ENCODE measurements around the gene ARHGEF37. TPM values are rescaled to one million over a fixed set of nuclear protein-coding genes. Genes with fewer than 3 reads are reported as not detected.
"Not testable (repeated sequence)": the region's sequence is repeated elsewhere in the genome, so short reads cannot be mapped to it uniquely, and the experiment has no call there.

Gene ARHGEF37
- total RNA-seq, 1 experiment from 2014 or later: 0.42 TPM

DNA sequence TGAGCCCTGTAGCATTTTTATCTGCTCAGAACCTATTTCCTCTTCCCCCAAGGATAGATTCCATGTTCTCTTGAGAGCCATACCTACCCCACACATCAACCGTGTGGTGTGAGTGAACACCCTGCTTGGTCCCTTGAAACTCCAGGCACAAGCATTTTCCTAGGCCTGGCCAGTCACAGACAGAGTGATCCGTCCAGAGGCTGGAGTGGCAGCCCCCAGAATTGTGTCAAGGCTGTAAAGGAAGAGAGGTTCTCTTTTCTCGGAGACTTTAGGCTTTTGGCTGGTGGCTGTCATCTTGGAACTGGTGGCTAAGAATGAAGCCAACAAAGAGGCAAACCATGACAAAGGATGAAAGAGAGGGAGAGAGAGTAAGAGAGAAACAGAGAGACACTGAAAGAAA, 66.0 kb downstream of the ARHGEF37 start:
- Histone ChIP-seq H4K91ac (ENCODE audit: insufficient read length, low read depth, low read length) (no peak overlapping the region), H4K8ac (replicated peaks; ENCODE audit: insufficient read length, low read depth, low read length) (no peak overlapping the region), H3K56ac (ENCODE audit: insufficient read length, low read depth, low read length) (no peak overlapping the region), H2BK120ac (ENCODE audit: low read depth, low read length, poor library complexity, severe bottlenecking) (no peak overlapping the region), H2BK12ac (ENCODE audit: insufficient read length, low read depth, low read length) (no peak overlapping the region), H3K79me2 (ENCODE audit: insufficient read depth, low read length) (no peaks in the 10 kb centered on the region), H3T11ph (ENCODE audit: low read length) (no peak overlapping the region), H3K23me2 (ENCODE audit: insufficient read length, low read depth, low read length, poor library complexity, severe bottlenecking) (no peaks in the 10 kb centered on the region), H3K23ac (ENCODE audit: insufficient read length, low read depth, low read length) (no peak overlapping the region), H3K14ac (ENCODE audit: insufficient read depth, low read length) (no peak overlapping the region), H4K5ac (ENCODE audit: insufficient read length, low read depth, low read length) (no peak overlapping the region), H2BK5ac (ENCODE audit: insufficient read length, low read length) (no peak overlapping the region), H3K9me3 (ENCODE audit: control insufficient read depth, low read depth, low read length) (no peaks in the 10 kb centered on the region), H3K27me3 (ENCODE audit: insufficient read depth, low read length) (no peaks in the 10 kb centered on the region), H3K27ac (ENCODE audit: insufficient read length, low read depth, low read length) (no peak overlapping the region), H3K18ac (ENCODE audit: insufficient read length, low read depth, low read length) (no peak overlapping the region), H2AFZ (ENCODE audit: low read length) (no peak overlapping the region), H4K20me1 (ENCODE audit: control insufficient read depth, insufficient read depth, insufficient read length) (no peaks in the 10 kb centered on the region), H2AK5ac (ENCODE audit: insufficient read length, low read length) (no peak overlapping the region), H3K4ac (ENCODE audit: low read depth, low read length) (no peak overlapping the region), H2BK20ac (ENCODE audit: low read depth, low read length, poor library complexity, severe bottlenecking) (no peak overlapping the region), H3K4me1 (ENCODE audit: insufficient read depth, low read length) (0 out of 2 replicates have a peak, but pooled peaks cover 2% of the 10 kb centered on the region), H3K4me2 (ENCODE audit: insufficient read depth, insufficient read length, low read length) (no peak overlapping the region), H3K9ac (ENCODE audit: extremely low read depth, insufficient read length, low read length) (no peak overlapping the region), H2BK15ac (ENCODE audit: low read depth, low read length) (no peak overlapping the region), H3K79me1 (ENCODE audit: insufficient read depth, low read depth, low read length, poor library complexity, severe bottlenecking) (no peaks in the 10 kb centered on the region)
- Mint-ChIP-seq H3K36me3 (ENCODE audit: insufficient read depth in 1 of 3, low read depth in 3 of 3) (no peaks in the 10 kb centered on the region), H3K27ac (no peak overlapping the region), H3K4me1 (peaks cover 6% of the 10 kb centered on the region in 2 experiments), H3K27me3 (ENCODE audit: low read depth) (peaks cover 3% of the 10 kb centered on the region), H3K4me3 (no peak overlapping the region), H3K9me3 (no peaks in the 10 kb centered on the region)
- TF ChIP-seq, protein P1, sequence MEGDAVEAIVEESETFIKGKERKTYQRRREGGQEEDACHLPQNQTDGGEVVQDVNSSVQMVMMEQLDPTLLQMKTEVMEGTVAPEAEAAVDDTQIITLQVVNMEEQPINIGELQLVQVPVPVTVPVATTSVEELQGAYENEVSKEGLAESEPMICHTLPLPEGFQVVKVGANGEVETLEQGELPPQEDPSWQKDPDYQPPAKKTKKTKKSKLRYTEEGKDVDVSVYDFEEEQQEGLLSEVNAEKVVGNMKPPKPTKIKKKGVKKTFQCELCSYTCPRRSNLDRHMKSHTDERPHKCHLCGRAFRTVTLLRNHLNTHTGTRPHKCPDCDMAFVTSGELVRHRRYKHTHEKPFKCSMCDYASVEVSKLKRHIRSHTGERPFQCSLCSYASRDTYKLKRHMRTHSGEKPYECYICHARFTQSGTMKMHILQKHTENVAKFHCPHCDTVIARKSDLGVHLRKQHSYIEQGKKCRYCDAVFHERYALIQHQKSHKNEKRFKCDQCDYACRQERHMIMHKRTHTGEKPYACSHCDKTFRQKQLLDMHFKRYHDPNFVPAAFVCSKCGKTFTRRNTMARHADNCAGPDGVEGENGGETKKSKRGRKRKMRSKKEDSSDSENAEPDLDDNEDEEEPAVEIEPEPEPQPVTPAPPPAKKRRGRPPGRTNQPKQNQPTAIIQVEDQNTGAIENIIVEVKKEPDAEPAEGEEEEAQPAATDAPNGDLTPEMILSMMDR (conservative IDR thresholded peaks at IDR 0.05): no peak
- DNase-seq: no peak
- no CpG with 5 or more reads among the region's 3 CpGs for WGBS (ENCODE audit: extremely low coverage, insufficient read length, low lambda C conversion rate)

DNA sequence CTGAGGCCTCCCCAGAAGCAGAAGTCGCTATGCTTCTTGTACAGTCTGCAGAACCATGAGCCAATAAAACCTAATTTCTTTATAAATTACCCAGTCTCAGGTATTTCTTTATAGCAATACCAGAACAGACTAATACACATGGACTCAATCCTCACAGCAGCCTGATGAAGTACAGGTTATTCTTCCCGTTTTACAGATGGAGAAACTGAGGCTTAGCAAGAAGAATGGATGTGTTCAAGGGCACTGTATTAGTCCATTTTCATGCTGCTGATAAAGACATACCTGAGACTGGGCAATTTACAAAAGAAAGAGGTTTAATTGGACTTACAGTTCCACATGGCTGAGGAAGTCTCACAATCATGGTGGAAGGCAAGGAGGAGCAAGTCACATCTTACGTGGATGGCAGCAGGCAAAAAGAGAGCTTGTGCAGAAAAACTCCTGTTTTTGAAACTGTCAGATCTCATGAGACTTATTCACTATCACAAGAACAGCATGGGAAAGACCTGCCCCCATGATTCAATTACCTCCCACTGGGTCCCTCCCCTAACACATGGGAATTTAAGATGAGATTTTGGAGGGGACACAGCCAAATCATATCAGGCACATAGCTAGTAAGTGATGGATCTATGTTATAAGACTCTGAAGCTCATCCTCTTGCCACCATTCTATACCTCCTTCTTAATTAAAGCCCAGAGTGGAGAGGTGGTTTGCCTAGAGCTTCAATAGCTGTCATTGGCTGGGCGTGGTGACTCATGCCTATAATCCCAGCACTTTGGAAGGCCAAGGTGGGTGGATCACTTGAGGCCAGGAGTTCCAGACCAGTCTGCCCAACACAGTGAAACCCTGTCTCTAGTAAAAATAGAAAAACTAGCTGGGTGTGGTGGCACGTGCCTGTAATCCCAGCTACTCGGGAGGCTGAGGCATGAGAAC, 67.4 kb downstream of the ARHGEF37 start:
- not testable (repeated sequence) for H3K27me3 Mint-ChIP-seq (ENCODE audit: low read depth); H3K4me2 ChIP-seq (ENCODE audit: insufficient read depth, insufficient read length, low read length); H2BK12ac ChIP-seq (ENCODE audit: insufficient read length, low read depth, low read length)

More for the DNA sequence above, 67.4 kb downstream of the ARHGEF37 start:
- not testable (repeated sequence) for H3K27ac ChIP-seq (ENCODE audit: insufficient read length, low read depth, low read length); H3K23ac ChIP-seq (ENCODE audit: insufficient read length, low read depth, low read length); H3K14ac ChIP-seq (ENCODE audit: insufficient read depth, low read length); H2BK20ac ChIP-seq (ENCODE audit: low read depth, low read length, poor library complexity, severe bottlenecking); H2AK5ac ChIP-seq (ENCODE audit: insufficient read length, low read length); H3K56ac ChIP-seq (ENCODE audit: insufficient read length, low read depth, low read length); H4K8ac ChIP-seq (replicated peaks; ENCODE audit: insufficient read length, low read depth, low read length); H4K20me1 ChIP-seq (ENCODE audit: control insufficient read depth, insufficient read depth, insufficient read length); H2AFZ ChIP-seq (ENCODE audit: low read length); H3K4ac ChIP-seq (ENCODE audit: low read depth, low read length); H2BK120ac ChIP-seq (ENCODE audit: low read depth, low read length, poor library complexity, severe bottlenecking); DNase-seq; H3K9me3 ChIP-seq (ENCODE audit: control insufficient read depth, low read depth, low read length); H3K79me1 ChIP-seq (ENCODE audit: insufficient read depth, low read depth, low read length, poor library complexity, severe bottlenecking); H4K5ac ChIP-seq (ENCODE audit: insufficient read length, low read depth, low read length); H3K27me3 ChIP-seq (ENCODE audit: insufficient read depth, low read length); H3K23me2 ChIP-seq (ENCODE audit: insufficient read length, low read depth, low read length, poor library complexity, severe bottlenecking); H3K4me1 Mint-ChIP-seq; H3K9me3 Mint-ChIP-seq; H3K18ac ChIP-seq (ENCODE audit: insufficient read length, low read depth, low read length); H3K36me3 Mint-ChIP-seq (ENCODE audit: insufficient read depth in 1 of 3, low read depth in 3 of 3); H3T11ph ChIP-seq (ENCODE audit: low read length); H3K79me2 ChIP-seq (ENCODE audit: insufficient read depth, low read length); H3K9ac ChIP-seq (ENCODE audit: extremely low read depth, insufficient read length, low read length); H3K4me1 ChIP-seq (ENCODE audit: insufficient read depth, low read length); H2BK15ac ChIP-seq (ENCODE audit: low read depth, low read length); H4K91ac ChIP-seq (ENCODE audit: insufficient read length, low read depth, low read length); H2BK5ac ChIP-seq (ENCODE audit: insufficient read length, low read length); H3K27ac Mint-ChIP-seq; H3K4me3 Mint-ChIP-seq
- WGBS (ENCODE audit: extremely low coverage, insufficient read length, low lambda C conversion rate): no CpG with 5 or more reads among the region's 6 CpGs
